H1 (cell line): ENCODE measurements around the gene CEP128. TPM values are rescaled to one million over a fixed set of nuclear protein-coding genes. Genes with fewer than 3 reads are reported as not detected.

Source experiments
- CTCF ChIA-PET: fragments of 300-600 bp; sonication (Branson Sonifier 250); formaldehyde crosslinking; loops from one replicate; lab custom pipeline; 2021; ENCODE audit not compliant: partially characterized antibody; lab: Charles Lee
- POLR2A ChIA-PET: fragments of 300-600 bp; sonication (Branson Sonifier 250); formaldehyde crosslinking; loops from one replicate; lab custom pipeline; 2021; ENCODE audit warnings: inconsistent platforms; ENCODE audit not compliant: partially characterized antibody; lab: Charles Lee
- DNase-seq, 2 experiments: peaks; one replicate each; pipeline versions ENCODE4 v3.0.0 to v3.0.0-alpha.2; 2010 to 2022; ENCODE audit warnings: low spot score in 2 of 2, low read depth in 1 of 2, mixed read lengths in 1 of 2
- FAIRE-seq: peaks from 2 replicates; lab custom pipeline; 2011; peaks lifted over from hg19 to GRCh38; lab: Jason Lieb, UNC
- H2AFZ ChIP-seq: 2 replicates; pipeline ENCODE4 v1.8.1; 2012; ENCODE audit warnings: low read length, inconsistent platforms
- H2AK5ac ChIP-seq: 2 replicates; pipeline ENCODE4 v1.6.1; 2013; ENCODE audit warnings: low read depth, low read length
- H2BK120ac ChIP-seq: replicated peaks from 2 replicates; pipeline ENCODE3; 2013; ENCODE audit warnings: low read depth, low read length, inconsistent platforms
- H2BK12ac ChIP-seq: 2 replicates; pipeline ENCODE4 v1.6.1; 2013; ENCODE audit warnings: low read depth, low read length
- H2BK15ac ChIP-seq: 2 replicates; pipeline ENCODE4 v1.6.1; 2013; ENCODE audit warnings: low read length
- H2BK20ac ChIP-seq: 2 replicates; pipeline ENCODE4 v1.6.1; 2013; ENCODE audit warnings: low read length
- H2BK5ac ChIP-seq: 2 replicates; pipeline ENCODE4 v1.6.1; 2013; ENCODE audit warnings: low read depth, low read length
- H3K14ac ChIP-seq: 2 replicates; pipeline ENCODE4 v1.6.1; 2013; ENCODE audit warnings: inconsistent platforms; ENCODE audit not compliant: insufficient read length
- H3K18ac ChIP-seq: 2 replicates; pipeline ENCODE4 v1.6.1; 2013; ENCODE audit warnings: low read length; ENCODE audit errors: extremely low read depth
- H3K23ac ChIP-seq: 2 replicates; pipeline ENCODE4 v1.6.1; 2013; ENCODE audit warnings: inconsistent platforms; ENCODE audit not compliant: insufficient read length
- H3K23me2 ChIP-seq: 2 replicates; pipeline ENCODE4 v1.6.1; 2013; ENCODE audit warnings: low read depth, low read length
- H3K27ac ChIP-seq: 2 replicates; pipeline ENCODE4 v1.6.1; 2011; ENCODE audit warnings: low read depth, low read length, inconsistent platforms
- H3K27me3 ChIP-seq, 4 experiments: replicated peaks in 1 of 4; 1 replicate in 1 of 4; 2 replicates in 3 of 4; pipeline versions ENCODE4 v1.6.1 to v1.8.1; 2011 to 2013; ENCODE audit warnings: low read length in 3 of 4, mild to moderate bottlenecking in 3 of 4, inconsistent platforms in 2 of 4, mixed read lengths in 2 of 4, moderate library complexity in 1 of 4; ENCODE audit not compliant: control insufficient read depth in 3 of 4, insufficient read depth in 3 of 4; ENCODE audit errors: extremely low read depth in 1 of 4
- H3K36me3 ChIP-seq, 4 experiments: 2 replicates each; pipeline versions ENCODE4 v1.6.1 to v1.8.1; 2011 to 2013; ENCODE audit warnings: mild to moderate bottlenecking in 4 of 4, low read length in 3 of 4, moderate library complexity in 2 of 4, control low read depth in 1 of 4, inconsistent platforms in 1 of 4; ENCODE audit not compliant: insufficient read depth in 4 of 4, control insufficient read depth in 2 of 4
- H3K4ac ChIP-seq: replicated peaks from 2 replicates; pipeline ENCODE3; 2013; ENCODE audit warnings: low read length, low read depth, mixed read lengths, inconsistent platforms; ENCODE audit not compliant: insufficient read length
- H3K4me1 ChIP-seq, 4 experiments: replicated peaks in 1 of 4; 1 replicate in 1 of 4; 2 replicates in 3 of 4; pipeline versions ENCODE4 v1.6.1 to v1.8.1; 2011 to 2013; ENCODE audit warnings: low read length in 3 of 4, inconsistent platforms in 2 of 4, mixed read lengths in 1 of 4; ENCODE audit not compliant: insufficient read depth in 4 of 4, control insufficient read depth in 3 of 4
- H3K4me2 ChIP-seq, 2 experiments: 2 replicates each; pipeline versions ENCODE4 v1.6.1 to v1.8.1; 2011 to 2013; ENCODE audit warnings: low read depth in 2 of 2, low read length in 2 of 2, control low read depth in 1 of 2, inconsistent platforms in 1 of 2, mild to moderate bottlenecking in 1 of 2; ENCODE audit not compliant: insufficient read depth in 1 of 2
- H3K4me3 ChIP-seq, 4 experiments: fragments of 200-600, 300-600 bp in 1 of 4; sonication (generic), shearing (Covaris generic), sonication (Bioruptor Twin) in 1 of 4; 2 replicates each; pipeline versions ENCODE4 v1.5.1 to v1.8.1; 2011 to 2016; ENCODE audit warnings: low read length in 4 of 4, low read depth in 3 of 4, control low read depth in 2 of 4, inconsistent platforms in 2 of 4, mild to moderate bottlenecking in 2 of 4, mixed read lengths in 1 of 4, moderate library complexity in 1 of 4; ENCODE audit not compliant: insufficient read depth in 2 of 4; ENCODE audit errors: extremely low read depth in 1 of 4
- H3K56ac ChIP-seq: replicated peaks from 2 replicates; pipeline ENCODE3; 2013; ENCODE audit warnings: low read depth, mild to moderate bottlenecking, mixed read lengths, low read length, inconsistent platforms; ENCODE audit not compliant: insufficient read length
- H3K79me1 ChIP-seq: 2 replicates; pipeline ENCODE4 v1.6.1; 2013; ENCODE audit warnings: low read depth, low read length, control low read depth
- H3K79me2 ChIP-seq, 2 experiments: 2 replicates each; pipeline versions ENCODE4 v1.6.1 to v1.8.1; 2012 to 2013; ENCODE audit warnings: low read length in 2 of 2, mild to moderate bottlenecking in 2 of 2, inconsistent platforms in 1 of 2; ENCODE audit not compliant: insufficient read depth in 2 of 2, control insufficient read depth in 1 of 2
- H3K9ac ChIP-seq, 4 experiments: replicated peaks in 1 of 4; 1 replicate in 1 of 4; 2 replicates in 3 of 4; pipeline versions ENCODE4 v1.6.1 to v1.8.1; 2011 to 2013; ENCODE audit warnings: low read depth in 3 of 4, low read length in 3 of 4, control low read depth in 2 of 4, mild to moderate bottlenecking in 2 of 4, moderate library complexity in 2 of 4, inconsistent platforms in 1 of 4; ENCODE audit errors: extremely low read depth in 1 of 4
- H3K9me3 ChIP-seq, 2 experiments: 2 replicates each; pipeline versions ENCODE4 v1.6.1 to v1.8.1; 2012 to 2013; ENCODE audit warnings: mild to moderate bottlenecking in 2 of 2, moderate library complexity in 2 of 2, control low read depth in 1 of 2, inconsistent platforms in 1 of 2, low read depth in 1 of 2, low read length in 1 of 2, mixed read lengths in 1 of 2; ENCODE audit not compliant: insufficient read depth in 2 of 2
- H4K20me1 ChIP-seq, 2 experiments: replicated peaks in 1 of 2; 2 replicates each; pipeline versions ENCODE3 to v1.8.1; 2011 to 2013; ENCODE audit warnings: inconsistent platforms in 2 of 2, low read length in 2 of 2, mild to moderate bottlenecking in 1 of 2; ENCODE audit not compliant: insufficient read depth in 2 of 2, control insufficient read depth in 1 of 2
- H4K5ac ChIP-seq: 2 replicates; pipeline ENCODE4 v1.6.1; 2013; ENCODE audit warnings: low read length, low read depth, mixed read lengths, inconsistent platforms; ENCODE audit not compliant: insufficient read length
- H4K8ac ChIP-seq: 2 replicates; pipeline ENCODE4 v1.8.0; 2013; ENCODE audit warnings: mild to moderate bottlenecking, moderate library complexity, low read length, inconsistent platforms; ENCODE audit not compliant: insufficient read depth; ENCODE audit errors: extremely low read depth
- H4K91ac ChIP-seq: replicated peaks from 2 replicates; pipeline ENCODE3; 2013; ENCODE audit warnings: low read length, mixed read lengths, inconsistent platforms; ENCODE audit not compliant: insufficient read length
- CBX5 ChIP-seq: fragments of 300-800, 300-1000 bp; sonication (generic); IDR thresholded peaks from 2 replicates; pipeline ENCODE4 v1.7.1; 2016; ENCODE audit warnings: antibody characterized with exemption, low read length, low read depth
- KDM4A ChIP-seq: IDR thresholded peaks from one replicate; pipeline ENCODE4 v1.7.1; 2012; ENCODE audit warnings: low read depth, mild to moderate bottlenecking, moderate library complexity, low read length, inconsistent platforms; ENCODE audit not compliant: severe bottlenecking
- RBBP5 ChIP-seq: IDR thresholded peaks from 2 replicates; pipeline ENCODE4 v1.7.1; 2012; ENCODE audit warnings: low read depth, mild to moderate bottlenecking, inconsistent platforms, low read length, moderate library complexity, borderline replicate concordance
- WGBS, 2 experiments: shearing (Covaris generic) in 1 of 2; methylation state at CpG; one replicate each; pipeline versions ENCODE4 v1.1.6 to v1.1.7; 2013 to 2015; ENCODE audit warnings: low lambda C conversion rate in 2 of 2, mixed read lengths in 2 of 2, inconsistent platforms in 1 of 2, low coverage in 1 of 2, missing lambda C conversion rate in 1 of 2; ENCODE audit not compliant: insufficient replicate concordance in 2 of 2, insufficient coverage in 1 of 2, insufficient read length in 1 of 2; ENCODE audit errors: extremely low coverage in 1 of 2, missing lambda C conversion rate in 1 of 2; 5-methylcytosine and 5-hydroxymethylcytosine counted together
- polyA plus RNA-seq, 7 experiments: library from polyadenylated mRNA; depleted of rRNA in 3 of 7; stranded (reverse) in 5 of 7; unstranded in 2 of 7; fragments of >200 nt in 5 of 7; fragments of 200-250 nt in 2 of 7; gene quantifications; 1 replicate in 5 of 7; 2 replicates in 1 of 7; 4 replicates in 1 of 7; pipeline versions ENCODE4 v1.2.1 to v1.2.3, GENCODE V29; 2011 to 2013; ENCODE audit warnings: missing spikeins in 2 of 7, mixed read lengths in 2 of 7
- total RNA-seq: library from RNA; stranded (reverse); fragmentation: NEBNext Ultra II Directional; extraction: Animal tissue kit (Norgen Biotek cat#: 25700); gene quantifications from 2 replicates; pipeline ENCODE4 v1.2.1, GENCODE V29; 2021
- TF ChIP-seq, protein P1 (sequence below): IDR thresholded peaks from 2 replicates; pipeline ENCODE4 v1.6.1; 2012; ENCODE audit warnings: inconsistent platforms
- TF ChIP-seq, protein P2 (sequence below), 3 experiments: IDR thresholded peaks; 1 replicate in 2 of 3; 2 replicates in 1 of 3; pipeline versions ENCODE4 v1.5.1 to v1.6.1; 2011; ENCODE audit warnings: low read length in 3 of 3, mild to moderate bottlenecking in 3 of 3, inconsistent platforms in 2 of 3, low read depth in 1 of 3, moderate library complexity in 1 of 3; ENCODE audit not compliant: insufficient read depth in 1 of 3; ENCODE audit errors: control extremely low read depth in 1 of 3
- TF ChIP-seq, protein P3 (sequence below): IDR thresholded peaks from 2 replicates; pipeline ENCODE4 v1.6.1; 2012; ENCODE audit warnings: low read length, inconsistent platforms

The CEP128 gene
- total and polyA plus RNA-seq, 2 of the 8 experiments (the other 6 are each of a cell fraction or from before 2014, with no cell fraction given) = 1.9 to 17.0 TPM

DNA sequence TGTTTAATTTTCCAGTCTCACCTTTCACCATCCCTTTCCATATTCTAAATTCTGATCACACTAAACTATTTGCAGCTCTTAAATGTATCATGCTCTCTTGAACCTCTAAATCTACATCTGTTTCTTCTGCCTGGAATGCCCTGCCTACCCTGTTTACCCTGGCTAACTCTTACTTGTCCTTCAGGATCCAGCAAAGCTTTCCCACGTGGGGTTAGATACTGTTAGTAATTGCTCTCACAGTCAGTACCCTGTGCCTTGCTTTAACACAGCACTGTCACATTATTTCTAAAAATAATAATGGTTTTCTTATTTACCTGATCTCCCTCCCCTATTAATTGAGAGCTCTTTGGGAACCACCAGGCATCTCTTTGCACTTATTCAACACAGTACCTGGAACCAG lies 333.0 kb downstream of the CEP128 start:
- Histone ChIP-seq H3K79me1 (no peaks in the 10 kb centered on the region), H3K4me2 (no peak overlapping the region), H2BK20ac (no peak overlapping the region), H4K91ac (no peak overlapping the region), H3K14ac (no peak overlapping the region), H2BK120ac (no peak overlapping the region), H3K9ac (no peak overlapping the region), H3K4ac (no peak overlapping the region), H2BK12ac (no peak overlapping the region), H4K8ac (no peak overlapping the region), H3K18ac (no peak overlapping the region), H3K36me3 (no peaks in the 10 kb centered on the region), H3K56ac (no peak overlapping the region), H3K27me3 (no peaks in the 10 kb centered on the region), H3K23me2 (no peaks in the 10 kb centered on the region), H3K9me3 (no peaks in the 10 kb centered on the region), H3K23ac (no peak overlapping the region), H4K20me1 (no peaks in the 10 kb centered on the region), H3K27ac (no peak overlapping the region), H3K4me1 (no peaks in the 10 kb centered on the region), H3K4me3 (no peak overlapping the region), H3K79me2 (no peaks in the 10 kb centered on the region), H4K5ac (no peak overlapping the region), H2AK5ac (no peak overlapping the region), H2BK15ac (no peak overlapping the region), H2BK5ac (no peak overlapping the region), H2AFZ (no peak overlapping the region)
- TF ChIP-seq CBX5 (no peak), KDM4A (no peak), RBBP5 (no peak)
- TF ChIP-seq, protein P1, sequence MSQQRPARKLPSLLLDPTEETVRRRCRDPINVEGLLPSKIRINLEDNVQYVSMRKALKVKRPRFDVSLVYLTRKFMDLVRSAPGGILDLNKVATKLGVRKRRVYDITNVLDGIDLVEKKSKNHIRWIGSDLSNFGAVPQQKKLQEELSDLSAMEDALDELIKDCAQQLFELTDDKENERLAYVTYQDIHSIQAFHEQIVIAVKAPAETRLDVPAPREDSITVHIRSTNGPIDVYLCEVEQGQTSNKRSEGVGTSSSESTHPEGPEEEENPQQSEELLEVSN = no peak
- TF ChIP-seq, protein P2, sequence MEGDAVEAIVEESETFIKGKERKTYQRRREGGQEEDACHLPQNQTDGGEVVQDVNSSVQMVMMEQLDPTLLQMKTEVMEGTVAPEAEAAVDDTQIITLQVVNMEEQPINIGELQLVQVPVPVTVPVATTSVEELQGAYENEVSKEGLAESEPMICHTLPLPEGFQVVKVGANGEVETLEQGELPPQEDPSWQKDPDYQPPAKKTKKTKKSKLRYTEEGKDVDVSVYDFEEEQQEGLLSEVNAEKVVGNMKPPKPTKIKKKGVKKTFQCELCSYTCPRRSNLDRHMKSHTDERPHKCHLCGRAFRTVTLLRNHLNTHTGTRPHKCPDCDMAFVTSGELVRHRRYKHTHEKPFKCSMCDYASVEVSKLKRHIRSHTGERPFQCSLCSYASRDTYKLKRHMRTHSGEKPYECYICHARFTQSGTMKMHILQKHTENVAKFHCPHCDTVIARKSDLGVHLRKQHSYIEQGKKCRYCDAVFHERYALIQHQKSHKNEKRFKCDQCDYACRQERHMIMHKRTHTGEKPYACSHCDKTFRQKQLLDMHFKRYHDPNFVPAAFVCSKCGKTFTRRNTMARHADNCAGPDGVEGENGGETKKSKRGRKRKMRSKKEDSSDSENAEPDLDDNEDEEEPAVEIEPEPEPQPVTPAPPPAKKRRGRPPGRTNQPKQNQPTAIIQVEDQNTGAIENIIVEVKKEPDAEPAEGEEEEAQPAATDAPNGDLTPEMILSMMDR (IDR thresholded peaks at IDR 0.05; ENCODE audit: control extremely low read depth in 1 of 3, insufficient read depth in 1 of 3, low read depth in 1 of 3, low read length in 3 of 3) = no peak
- TF ChIP-seq, protein P3, sequence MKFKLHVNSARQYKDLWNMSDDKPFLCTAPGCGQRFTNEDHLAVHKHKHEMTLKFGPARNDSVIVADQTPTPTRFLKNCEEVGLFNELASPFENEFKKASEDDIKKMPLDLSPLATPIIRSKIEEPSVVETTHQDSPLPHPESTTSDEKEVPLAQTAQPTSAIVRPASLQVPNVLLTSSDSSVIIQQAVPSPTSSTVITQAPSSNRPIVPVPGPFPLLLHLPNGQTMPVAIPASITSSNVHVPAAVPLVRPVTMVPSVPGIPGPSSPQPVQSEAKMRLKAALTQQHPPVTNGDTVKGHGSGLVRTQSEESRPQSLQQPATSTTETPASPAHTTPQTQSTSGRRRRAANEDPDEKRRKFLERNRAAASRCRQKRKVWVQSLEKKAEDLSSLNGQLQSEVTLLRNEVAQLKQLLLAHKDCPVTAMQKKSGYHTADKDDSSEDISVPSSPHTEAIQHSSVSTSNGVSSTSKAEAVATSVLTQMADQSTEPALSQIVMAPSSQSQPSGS = no peak
- CTCF ChIA-PET = interaction anchor here (0.6 to 1.7 kb wide), 4 partner anchors 22 to 1888 kb away, joined by 3 to 4 read pairs (median 4); no protein-coding TSS in a partner anchor
- no peak for DNase-seq
- 77% methylated on average over 1 of the region's 1 CpG; no CpG with 5 or more reads in 1 of the 2 experiments for WGBS, 2 experiments
- no peak for FAIRE-seq
- POLR2A ChIA-PET = no interaction called here
